Panc1 (cell line): ENCODE measurements around the gene ISG20L2. TPM values are rescaled to one million over a fixed set of nuclear protein-coding genes. Genes with fewer than 3 reads are reported as not detected.
A peak's percentile ranks its signal among the peaks of the same experiment; 100 is the strongest.

ENCODE experiments used
- ATAC-seq: fragments of 200-7000 bp; cut with Tn5 transposase; 2 replicates; pipeline ENCODE4 v1.9.1; 2020; ENCODE audit warnings: mild to moderate bottlenecking, moderate library complexity
- BruUV-seq: library from RNA; stranded (reverse); fragments of 400-500 nt; replicated peaks from 2 replicates; lab custom pipeline; 2021; lab: Mats Ljungman, UMichigan
- CTCF ChIA-PET: fragments of 300-600 bp; sonication (Branson Sonifier 250); formaldehyde crosslinking; loops from one replicate; lab custom pipeline; 2022; ENCODE audit warnings: antibody characterized with exemption; lab: Charles Lee
- POLR2A ChIA-PET: fragments of 300-600 bp; sonication (Branson Sonifier 250); formaldehyde crosslinking; loops from one replicate; lab custom pipeline; 2022; ENCODE audit warnings: antibody characterized with exemption; lab: Charles Lee
- DNase-seq: peaks from one replicate; pipeline ENCODE4 v3.0.0-alpha.2; 2010; ENCODE audit warnings: low read depth, low spot score
- H3K27ac ChIP-seq: 2 replicates; pipeline ENCODE4 v1.5.1; 2011; ENCODE audit warnings: mild to moderate bottlenecking, low read length, inconsistent platforms
- H3K27me3 ChIP-seq: fragments of 200-500 bp; sonication (Bioruptor generic); 2 replicates; pipeline ENCODE4 v1.6.0; 2014; ENCODE audit warnings: low read length, inconsistent platforms; ENCODE audit not compliant: control insufficient read depth, insufficient read depth
- H3K36me3 ChIP-seq: fragments of 200-500 bp; sonication (Bioruptor generic); 2 replicates; pipeline ENCODE4 v1.5.1; 2014; ENCODE audit warnings: inconsistent platforms, mild to moderate bottlenecking, low read length, moderate library complexity; ENCODE audit not compliant: control insufficient read depth, insufficient read depth
- H3K4me1 ChIP-seq: 2 replicates; pipeline ENCODE4 v1.5.1; 2011; ENCODE audit warnings: inconsistent platforms, mild to moderate bottlenecking, low read length, moderate library complexity; ENCODE audit not compliant: control insufficient read depth, insufficient read depth
- H3K4me3 ChIP-seq, 2 experiments: 2 replicates each; pipeline ENCODE4 v1.5.1; 2011 to 2012; ENCODE audit warnings: low read depth in 2 of 2, low read length in 2 of 2, mild to moderate bottlenecking in 2 of 2, inconsistent platforms in 1 of 2, moderate library complexity in 1 of 2
- H3K9me3 ChIP-seq: fragments of 200-500 bp; sonication (Bioruptor generic); 2 replicates; pipeline ENCODE4 v1.5.1; 2014; ENCODE audit warnings: low read depth, mild to moderate bottlenecking, inconsistent platforms, low read length, moderate library complexity; ENCODE audit not compliant: control insufficient read depth, insufficient read depth
- CTCF ChIP-seq: fragments of 450-650 bp; IDR thresholded peaks from 2 replicates; pipeline ENCODE4 v1.5.1; 2017; ENCODE audit warnings: mild to moderate bottlenecking
- POLR2AphosphoS5 ChIP-seq: IDR thresholded peaks from 2 replicates; pipeline ENCODE4 v1.6.1; 2012; ENCODE audit warnings: mild to moderate bottlenecking, low read depth, low read length, moderate library complexity
- REST ChIP-seq, 2 experiments: IDR thresholded peaks; 2 replicates each; pipeline ENCODE4 v1.6.1; 2011 to 2012; ENCODE audit warnings: low read depth in 2 of 2, control low read depth in 1 of 2, low read length in 1 of 2, mild to moderate bottlenecking in 1 of 2, moderate library complexity in 1 of 2; ENCODE audit not compliant: insufficient read depth in 1 of 2
- SIN3A ChIP-seq: IDR thresholded peaks from 2 replicates; pipeline ENCODE4 v1.6.1; 2012; ENCODE audit warnings: low read depth, mild to moderate bottlenecking, low read length, moderate library complexity, borderline replicate concordance; ENCODE audit not compliant: insufficient read depth
- TCF7L2 ChIP-seq: IDR thresholded peaks from 2 replicates; pipeline ENCODE4 v1.6.1; 2011; ENCODE audit warnings: mild to moderate bottlenecking, low read depth, low read length, inconsistent platforms
- in situ Hi-C: cut with HindIII; loops from 2 replicates; pipeline ENCODE4 v1.10.0; 2016; ENCODE audit warnings: low sequenced_read_pairs, low pct_unique_long_range_greater_than_20kb
- intact Hi-C: fragments of 100-400 bp; cut with micrococcal nuclease; formaldehyde crosslinking; loops from one replicate; pipeline ENCODE4 v1.10.0; 2022; ENCODE audit not compliant: unreplicated experiment
- total RNA-seq: library from RNA; stranded (reverse); gene quantifications from one replicate; pipeline ENCODE4 v1.2.1, GENCODE V29; 2021; ENCODE audit not compliant: unreplicated experiment

Gene ISG20L2
- total RNA-seq, 1 experiment from 2014 or later, result 40.6 TPM

GRCh38 chr1:156726549-156727226, 1.9 kb downstream of the ISG20L2 start:
- Histone ChIP-seq H3K27ac (peak overlapping the region; percentile 97), H3K4me1 (peaks cover 24% of the 10 kb centered on the region), H3K4me3 (peak overlapping the region; percentile 87 to 99), H3K27me3 (no peaks in the 10 kb centered on the region), H3K9me3 (no peaks in the 10 kb centered on the region), H3K36me3 (peaks cover 17% of the 10 kb centered on the region)
- in situ Hi-C loops (no loop called here), intact Hi-C loops (loop anchor here (1.0 to 2.0 kb wide), 2 partner anchors 37 to 132 kb away; partner anchors contain the start of gene INSRR)
- BruUV-seq, result no TSS peak
- ChIA-PET POLR2A (interaction anchor here (0.6 to 1.6 kb wide), 3 partner anchors 30 to 50 kb away, joined by 3 to 12 read pairs (median 8); no protein-coding TSS in a partner anchor), CTCF (interaction anchor here (0.6 to 2.8 kb wide), 26 partner anchors 11 to 201 kb away, joined by 3 to 118 read pairs (median 4); partner anchors contain the start of genes CRABP2, INSRR, IQGAP3 and MRPL24)
- ATAC-seq (peak; percentile 22; the same call in 1 of the 2 replicates), DNase-seq (no peak)
- TF ChIP-seq SIN3A (no peak), CTCF (peak; percentile 60)

- H3K27ac ChIP-seq, result peak overlapping the region; percentile 87
- H3K9me3 ChIP-seq, result no peaks in the 10 kb centered on the region
- ChIA-PET POLR2A (interaction anchor here (0.6 to 1.6 kb wide), 3 partner anchors 20 to 43 kb away, joined by 3 to 12 read pairs (median 5); partner anchors contain the start of gene CRABP2), CTCF (interaction anchor here (0.5 to 2.8 kb wide), 28 partner anchors 10 to 202 kb away, joined by 3 to 118 read pairs (median 4); partner anchors contain the start of genes CRABP2, INSRR, IQGAP3 and NTRK1)
- DNase-seq (peak; percentile 77), ATAC-seq (peak; percentile 78)
- no TSS peak for BruUV-seq
- no peak for TF ChIP-seq REST (IDR thresholded peaks at IDR 0.05; ENCODE audit: insufficient read depth in 1 of 2, low read depth in 2 of 2, low read length in 1 of 2)
- TF ChIP-seq POLR2AphosphoS5, result peak; percentile 62; the same call in 1 of the 2 replicates
- peak; percentile 91 for TF ChIP-seq CTCF
- peak; percentile 21; the same call in 1 of the 2 replicates for TF ChIP-seq TCF7L2
- 0 out of 2 replicates have a peak, but pooled peaks have one; percentile 58 for TF ChIP-seq SIN3A
- peaks cover 33% of the 10 kb centered on the region for H3K4me1 ChIP-seq
- H3K27me3 ChIP-seq, result no peaks in the 10 kb centered on the region
- in situ Hi-C loops, result no loop called here
- peak overlapping the region; percentile 87 to 99 for H3K4me3 ChIP-seq
- intact Hi-C loops, result loop anchor here (1.0 to 2.0 kb wide), 2 partner anchors 36 to 133 kb away; partner anchors contain the start of gene INSRR
- H3K36me3 ChIP-seq, result peaks cover 19% of the 10 kb centered on the region
These were observed 2.8 kb downstream of the ISG20L2 start for GRCh38 chr1:156725683-156726280.
